ENCODE data around the gene EYA2.

Gene EYA2

DNA sequence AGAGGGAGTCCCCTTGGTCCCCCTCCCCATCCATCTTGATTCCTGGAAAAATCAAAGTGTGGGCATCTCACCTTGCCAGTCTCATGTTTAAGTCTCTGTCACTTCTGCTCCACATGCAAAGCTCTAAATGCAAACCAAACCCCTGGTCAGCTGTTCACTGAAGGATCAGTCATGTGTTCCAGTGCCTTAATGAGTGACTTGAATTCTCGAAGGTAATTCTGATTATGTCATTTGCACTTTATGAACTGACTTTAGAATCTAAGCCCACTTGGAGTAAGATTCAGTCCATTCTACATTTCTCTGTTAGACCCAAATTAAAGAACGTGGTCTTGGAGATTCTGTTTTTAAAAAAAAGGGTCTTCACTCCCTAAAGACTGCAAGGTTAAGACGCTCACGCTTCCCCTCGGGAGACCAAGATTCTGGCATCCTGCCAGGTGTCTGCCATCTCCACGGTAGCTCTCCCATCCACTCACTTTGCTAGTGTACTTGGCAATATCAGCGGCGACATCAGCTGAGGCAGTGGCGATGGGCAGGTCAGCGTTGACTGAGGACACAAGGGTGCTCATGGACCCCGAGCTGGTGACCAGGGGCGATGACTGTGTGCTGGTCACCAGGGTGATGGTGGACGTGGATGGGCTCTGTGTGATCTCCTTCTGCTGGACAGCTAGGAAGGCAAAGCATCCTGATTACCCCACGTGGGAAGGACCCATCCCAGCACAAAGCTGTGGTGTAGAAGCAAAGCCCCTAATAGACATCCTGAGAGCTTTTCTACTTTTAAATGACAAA is 341.4 kb downstream of the EYA2 start:
- ChIA-PET CTCF (interaction anchor here (0.8 to 2.0 kb wide), 3 partner anchors 37 to 385 kb away, joined by 3 to 14 read pairs (median 4); no protein-coding TSS in a partner anchor), POLR2A (interaction anchor here (1.0 kb wide), 1 partner anchor 40 kb away, joined by 3 read pairs; no protein-coding TSS in a partner anchor)
- TF ChIP-seq, protein P1, sequence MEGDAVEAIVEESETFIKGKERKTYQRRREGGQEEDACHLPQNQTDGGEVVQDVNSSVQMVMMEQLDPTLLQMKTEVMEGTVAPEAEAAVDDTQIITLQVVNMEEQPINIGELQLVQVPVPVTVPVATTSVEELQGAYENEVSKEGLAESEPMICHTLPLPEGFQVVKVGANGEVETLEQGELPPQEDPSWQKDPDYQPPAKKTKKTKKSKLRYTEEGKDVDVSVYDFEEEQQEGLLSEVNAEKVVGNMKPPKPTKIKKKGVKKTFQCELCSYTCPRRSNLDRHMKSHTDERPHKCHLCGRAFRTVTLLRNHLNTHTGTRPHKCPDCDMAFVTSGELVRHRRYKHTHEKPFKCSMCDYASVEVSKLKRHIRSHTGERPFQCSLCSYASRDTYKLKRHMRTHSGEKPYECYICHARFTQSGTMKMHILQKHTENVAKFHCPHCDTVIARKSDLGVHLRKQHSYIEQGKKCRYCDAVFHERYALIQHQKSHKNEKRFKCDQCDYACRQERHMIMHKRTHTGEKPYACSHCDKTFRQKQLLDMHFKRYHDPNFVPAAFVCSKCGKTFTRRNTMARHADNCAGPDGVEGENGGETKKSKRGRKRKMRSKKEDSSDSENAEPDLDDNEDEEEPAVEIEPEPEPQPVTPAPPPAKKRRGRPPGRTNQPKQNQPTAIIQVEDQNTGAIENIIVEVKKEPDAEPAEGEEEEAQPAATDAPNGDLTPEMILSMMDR (IDR thresholded peaks at IDR 0.05; ENCODE audit: insufficient read depth, low read length, missing control alignments), result no peak
- H3K4me3 ChIP-seq (ENCODE audit: low read depth, low read length), result no peak overlapping the region
- no peak for DNase-seq (ENCODE audit: low read depth, low spot score)

DNA sequence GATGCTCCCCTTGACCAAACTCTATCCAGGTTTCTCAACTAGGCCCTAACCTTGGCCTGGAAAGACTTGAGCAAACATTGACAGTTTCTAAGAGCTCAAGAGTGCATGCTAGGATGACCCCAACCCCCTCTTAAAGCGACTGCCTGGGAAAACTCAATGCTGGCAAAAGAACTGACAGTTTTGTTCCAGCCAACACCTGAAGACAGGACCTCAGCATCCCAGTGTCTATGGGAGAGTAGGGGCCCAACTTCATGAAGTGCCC is 341.9 kb downstream of the EYA2 start:
- CTCF ChIA-PET, result interaction anchor here (0.8 to 2.0 kb wide), 3 partner anchors 36 to 384 kb away, joined by 3 to 14 read pairs (median 4); no protein-coding TSS in a partner anchor

DNA sequence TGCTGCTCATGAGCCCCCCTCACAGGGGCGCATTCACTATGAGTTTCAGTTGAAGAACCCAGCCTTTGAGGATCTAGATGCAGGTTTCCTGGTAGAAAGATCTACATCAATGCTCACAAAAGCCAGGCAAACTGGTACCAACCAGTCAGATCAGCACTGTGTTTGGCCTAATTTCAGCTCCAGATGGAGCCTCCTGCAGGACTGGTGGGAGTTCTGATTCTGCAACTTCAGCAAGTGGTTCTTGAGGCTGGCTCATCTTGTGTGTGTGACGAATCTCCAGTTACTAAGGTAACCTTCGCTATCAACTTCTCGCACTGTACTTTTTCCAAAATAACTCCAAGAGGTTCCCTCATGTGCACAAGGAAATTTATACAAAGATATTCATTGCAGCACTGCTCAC is 343.1 kb downstream of the EYA2 start:
- TF ChIP-seq, protein P1 (IDR thresholded peaks at IDR 0.05; ENCODE audit: insufficient read depth, low read length, missing control alignments), result no peak
- H3K4me3 ChIP-seq (ENCODE audit: low read depth, low read length), result no peak overlapping the region
- POLR2A ChIA-PET, result no interaction called here
- CTCF ChIA-PET, result interaction anchor here (2.0 kb wide), 1 partner anchor 145 kb away, joined by 14 read pairs; no protein-coding TSS in a partner anchor
- DNase-seq (ENCODE audit: low read depth, low spot score), result no peak

More for the DNA sequence above, 341.9 kb downstream of the EYA2 start:
- no peak overlapping the region for H3K4me3 ChIP-seq (ENCODE audit: low read depth, low read length)
- DNase-seq (ENCODE audit: low read depth, low spot score), result no peak
- POLR2A ChIA-PET, result interaction anchor here (1.0 kb wide), 1 partner anchor 40 kb away, joined by 3 read pairs; no protein-coding TSS in a partner anchor
- TF ChIP-seq, protein P1 (IDR thresholded peaks at IDR 0.05; ENCODE audit: insufficient read depth, low read length, missing control alignments), result no peak

Data from AG04449 (cell line).